ENCODE data around the gene C9orf40. TPM values are rescaled to one million over a fixed set of nuclear protein-coding genes. Genes with fewer than 3 reads are reported as not detected.
A peak's percentile ranks its signal among the peaks of the same experiment; 100 is the strongest.

Gene C9orf40, protein sequence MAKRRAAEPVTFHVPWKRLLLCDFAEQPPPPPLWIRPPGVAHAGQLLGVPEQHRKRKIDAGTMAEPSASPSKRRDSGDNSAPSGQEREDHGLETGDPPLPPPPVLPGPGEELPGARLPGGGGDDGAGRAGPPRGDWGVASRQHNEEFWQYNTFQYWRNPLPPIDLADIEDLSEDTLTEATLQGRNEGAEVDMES
- 6.7 TPM for polyA plus RNA-seq (ENCODE audit: insufficient read length)

- DNase-seq, result peak; percentile 91
These were observed at the start of gene C9orf40 for GRCh38 chr9:74952201-74953151. TSS of gene C9orf40 (minus strand) at chr9:74952912. CDS start at chr9:74952611, 301 bp downstream.

DNA sequence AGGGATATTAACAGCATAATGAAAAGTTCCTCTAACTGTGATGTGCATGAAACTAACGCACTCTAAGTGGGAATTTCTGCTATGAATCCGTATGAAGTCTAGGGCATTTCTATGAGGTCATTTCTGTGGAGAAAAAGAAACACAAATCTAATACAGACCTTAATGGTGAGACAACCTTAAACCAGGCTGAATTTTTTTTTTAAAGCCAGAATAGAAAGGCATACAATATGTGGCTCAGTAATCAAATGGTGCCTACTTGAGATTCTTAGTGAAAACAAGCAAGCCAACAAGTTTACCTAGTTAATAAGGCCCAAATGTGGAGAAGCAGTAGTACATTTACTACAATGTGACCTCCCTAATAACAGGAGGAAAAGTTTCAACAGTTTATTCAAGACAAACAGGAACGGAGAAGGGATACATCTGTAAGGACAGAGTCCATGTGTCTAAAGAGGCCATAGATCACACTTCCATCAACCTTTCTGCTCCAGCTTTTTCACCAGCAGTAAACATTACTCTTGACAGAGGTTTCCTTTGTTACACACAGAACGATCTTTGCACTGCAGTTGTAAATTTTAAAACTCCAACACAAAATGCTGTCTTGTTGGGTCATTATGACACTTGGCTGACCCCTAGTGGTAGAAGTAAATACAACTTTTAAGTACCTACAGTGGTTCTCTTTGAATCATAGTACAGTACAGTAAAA lies 49.2 kb upstream of the C9orf40 start:
- DNase-seq, result peak; percentile 82

GRCh38 chr9:75000835-75001234 lies 48.1 kb upstream of the C9orf40 start:
- no peak for DNase-seq

GRCh38 chr9:74985041-74985440 lies 32.3 kb upstream of the C9orf40 start:
- no peak for DNase-seq

- no peak for DNase-seq
These were observed 31.0 kb upstream of the C9orf40 start for GRCh38 chr9:74983709-74984108.

DNA sequence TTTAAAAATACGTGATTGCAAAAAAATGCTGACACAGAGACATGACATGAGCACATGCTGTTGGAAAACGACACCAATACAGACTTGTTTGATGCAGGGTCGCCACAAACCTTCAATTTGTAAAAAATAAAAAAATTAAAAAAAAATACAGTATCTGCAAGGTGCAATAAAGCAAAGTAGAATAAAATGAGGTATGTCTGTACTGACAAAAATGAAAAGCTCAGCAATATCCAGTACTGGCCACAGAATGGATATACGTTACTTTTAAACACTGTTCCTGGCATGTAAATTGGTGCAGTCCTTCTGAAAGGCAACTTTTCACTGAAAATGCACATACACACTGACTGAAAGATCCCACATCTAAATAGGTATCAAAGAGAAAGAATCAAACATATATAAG lies 27.1 kb upstream of the C9orf40 start:
- DNase-seq, result no peak

DNA sequence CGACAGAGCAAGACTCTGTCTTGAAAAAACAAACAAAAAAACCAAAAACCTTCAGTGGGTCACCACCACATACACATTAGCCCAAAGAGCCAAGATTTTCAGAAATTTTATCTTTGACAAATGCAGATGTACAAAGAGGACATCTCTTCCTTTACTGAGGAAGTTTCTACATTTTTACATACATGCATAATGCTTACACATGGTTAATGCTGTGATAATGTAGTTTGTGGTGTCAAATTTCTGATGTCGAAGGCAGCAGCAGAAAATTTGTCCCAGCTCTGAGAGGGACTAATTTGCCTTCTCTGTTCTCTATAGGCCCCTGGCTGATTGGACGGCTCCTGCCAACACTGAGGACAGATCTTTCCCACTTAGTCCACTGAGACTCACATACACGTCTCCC lies 24.6 kb upstream of the C9orf40 start:
- DNase-seq, result no peak

GRCh38 chr9:74975538-74975937 lies 22.8 kb upstream of the C9orf40 start:
- DNase-seq, result no peak

- DNase-seq, result no peak
These were observed 21.8 kb upstream of the C9orf40 start for GRCh38 chr9:74974558-74974957.

GRCh38 chr9:74973714-74974113 lies 21.0 kb upstream of the C9orf40 start:
- no peak for DNase-seq

GRCh38 chr9:74963056-74963455 lies 10.3 kb upstream of the C9orf40 start:
- DNase-seq, result no peak

DNA sequence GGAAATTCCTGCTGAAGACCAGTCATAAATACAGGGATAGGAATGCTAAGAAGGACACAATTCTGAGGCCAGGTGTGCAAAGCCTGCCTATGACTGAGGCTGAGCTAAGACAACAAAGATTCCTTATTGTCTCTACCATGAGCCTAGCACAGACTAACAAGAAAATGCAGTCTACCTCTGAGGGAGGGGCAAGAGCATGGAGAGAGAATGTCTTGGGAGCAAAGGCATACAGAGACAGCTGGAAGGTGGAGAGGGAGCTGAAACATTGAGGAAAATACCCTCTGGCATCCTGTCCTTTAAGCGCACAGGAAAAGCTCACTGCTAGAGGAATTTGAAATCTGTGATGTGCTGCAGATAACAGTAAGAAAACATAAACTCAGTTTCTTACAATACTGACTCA lies 8.8 kb upstream of the C9orf40 start:
- DNase-seq, result no peak

DNA sequence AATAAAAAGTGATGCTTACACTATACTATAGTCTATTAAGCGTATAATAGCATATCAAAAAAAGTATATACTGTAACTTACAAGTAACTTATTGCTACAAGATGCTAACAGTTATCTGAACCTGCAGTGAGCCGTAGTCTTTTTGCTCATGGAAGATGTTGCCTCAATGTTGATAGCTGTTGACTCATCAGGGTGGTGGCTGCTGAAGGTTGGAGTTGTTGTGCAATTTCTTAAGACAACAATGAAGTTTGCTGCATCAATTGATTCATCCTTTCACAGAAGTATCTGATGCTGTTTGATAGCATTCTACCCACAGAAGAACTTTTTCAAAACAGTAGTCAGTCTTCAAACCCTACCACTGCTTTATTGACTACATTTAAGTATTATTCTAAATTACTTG lies 7.8 kb upstream of the C9orf40 start:
- no peak for DNase-seq

- DNase-seq, result no peak
These were observed 5.9 kb upstream of the C9orf40 start for GRCh38 chr9:74958587-74958986.

- DNase-seq, result peak; percentile 74
These were observed 581 bp upstream of the C9orf40 start for GRCh38 chr9:74953235-74953751.

- peak; percentile 52 for DNase-seq
These were observed 974 bp downstream of the C9orf40 start for GRCh38 chr9:74951725-74952151.

DNA sequence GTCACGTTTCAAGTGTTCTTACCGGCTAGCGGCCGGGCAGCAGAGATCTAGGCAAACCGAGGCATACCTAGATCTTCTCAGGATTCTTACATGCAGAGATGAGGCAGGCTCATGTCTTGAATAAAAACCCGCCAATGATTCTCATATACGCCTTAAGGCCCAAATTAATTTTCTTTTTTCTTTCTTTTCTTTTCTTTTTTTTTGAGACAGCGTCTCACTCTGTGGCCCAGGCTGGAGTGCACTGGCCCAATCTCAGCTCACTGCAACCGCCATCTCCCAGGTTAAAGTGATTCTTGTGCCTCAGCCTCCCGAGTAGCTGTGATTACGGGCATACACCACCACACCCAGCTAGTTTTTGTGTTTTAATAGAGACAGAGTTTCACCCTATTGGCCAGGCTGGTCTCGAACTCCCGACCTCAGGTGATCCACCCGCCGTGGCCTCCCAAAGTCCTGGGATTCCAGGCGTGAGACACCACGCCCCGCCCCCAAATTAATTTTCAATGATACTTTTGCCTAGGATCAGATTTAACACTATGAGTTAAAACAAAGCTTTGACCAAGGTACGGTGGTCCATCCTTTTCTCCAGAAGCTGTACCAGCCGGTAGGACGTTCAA lies 1.5 kb downstream of the C9orf40 start:
- no peak for DNase-seq

GRCh38 chr9:74949859-74950855 lies 2.6 kb downstream of the C9orf40 start:
- no peak for DNase-seq

GRCh38 chr9:74948937-74949336 lies 3.8 kb downstream of the C9orf40 start:
- no peak for DNase-seq

DNA sequence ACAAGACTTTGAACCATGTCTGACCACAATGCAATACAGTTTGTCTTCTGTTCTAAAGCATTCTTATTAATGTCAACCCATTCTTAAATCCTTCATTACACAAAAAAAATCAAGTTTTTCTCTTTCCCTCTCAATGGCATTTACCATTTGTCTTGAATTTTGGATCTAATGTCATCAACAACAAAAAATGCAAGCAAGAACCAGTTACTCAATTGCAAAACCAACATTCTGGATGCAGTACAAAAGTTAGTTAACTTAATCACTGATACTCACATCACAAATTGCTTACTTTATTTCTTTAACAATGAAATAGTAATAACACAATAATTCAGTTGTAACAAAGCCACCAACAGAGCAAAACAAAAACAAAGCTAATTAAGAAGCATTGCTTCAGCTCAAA lies 6.0 kb downstream of the C9orf40 start:
- no peak for DNase-seq

- no peak for DNase-seq
These were observed 9.9 kb downstream of the C9orf40 start for GRCh38 chr9:74942801-74943200.
